ENCODE measurements around the gene C3orf22.

C3orf22 gene

GRCh38 chr3:126527455-126528211 is 31.1 kb downstream of the C3orf22 start:
- no peak for DNase-seq (ENCODE audit: low read depth in 3 of 3)

- no peak for DNase-seq (ENCODE audit: low read depth in 3 of 3)
Measured at GRCh38 chr3:126527006-126527405, 31.7 kb downstream of the C3orf22 start.

GRCh38 chr3:126526668-126527005 is 32.1 kb downstream of the C3orf22 start:
- DNase-seq (ENCODE audit: low read depth in 3 of 3) = no peak

- no peak for DNase-seq (ENCODE audit: low read depth in 3 of 3)
Measured at GRCh38 chr3:126525853-126526667, 32.7 kb downstream of the C3orf22 start.

- no peak for DNase-seq (ENCODE audit: low read depth in 3 of 3)
Measured at GRCh38 chr3:126525091-126525852, 33.5 kb downstream of the C3orf22 start.

- DNase-seq (ENCODE audit: low read depth in 3 of 3) = no peak
Measured at GRCh38 chr3:126524429-126524988, 34.2 kb downstream of the C3orf22 start.

GRCh38 chr3:126523745-126524428 is 34.8 kb downstream of the C3orf22 start, which contains the start of gene CHST13:
Gene CHST13 (plus strand): TSS chr3:126524155. CDS start chr3:126524333, 178 bp downstream.
- DNase-seq (ENCODE audit: low read depth in 3 of 3) = peak in 1 of 3 experiments; percentile 11

GRCh38 chr3:126522363-126522788 is 36.4 kb downstream of the C3orf22 start:
- DNase-seq (ENCODE audit: low read depth in 3 of 3) = peak in 2 of 3 experiments; percentile 19 to 20

- no peak for DNase-seq (ENCODE audit: low read depth in 3 of 3)
Measured at GRCh38 chr3:126521122-126521891, 37.4 kb downstream of the C3orf22 start.

GRCh38 chr3:126519506-126520455 is 39.0 kb downstream of the C3orf22 start:
- DNase-seq (ENCODE audit: low read depth in 3 of 3) = no peak

- no peak for DNase-seq (ENCODE audit: low read depth in 3 of 3)
Measured at GRCh38 chr3:126518779-126519177, 40.0 kb downstream of the C3orf22 start.

GRCh38 chr3:126517986-126518778 is 40.5 kb downstream of the C3orf22 start:
- no peak for DNase-seq (ENCODE audit: low read depth in 3 of 3)

GRCh38 chr3:126517291-126517951 is 41.3 kb downstream of the C3orf22 start, which contains the start of gene UROC1:
Gene UROC1 (minus strand): TSS chr3:126517773. CDS start chr3:126517719, 54 bp downstream.
- DNase-seq (ENCODE audit: low read depth in 3 of 3) = no peak

- no peak for DNase-seq (ENCODE audit: low read depth in 3 of 3)
Measured at GRCh38 chr3:126516936-126517290, 41.8 kb downstream of the C3orf22 start.

- DNase-seq (ENCODE audit: low read depth in 3 of 3) = no peak
Measured at GRCh38 chr3:126516152-126516935, 42.4 kb downstream of the C3orf22 start.

GRCh38 chr3:126515066-126515706 is 43.5 kb downstream of the C3orf22 start:
- no peak for DNase-seq (ENCODE audit: low read depth in 3 of 3)

- no peak for DNase-seq (ENCODE audit: low read depth in 3 of 3)
Measured at GRCh38 chr3:126514161-126514560, 44.6 kb downstream of the C3orf22 start.

Measured in stimulated activated CD4-positive, alpha-beta T cell treated with anti-CD3 and anti-CD28 coated beads, TNF-alpha, amount 100 ng/mL, for 24 hours (primary cell).